CD4-positive, alpha-beta T cell treated with Interleukin-21 for 1 hour (primary cell): ENCODE data around the gene HRC.
A peak's percentile ranks its signal among the peaks of the same experiment; 100 is the strongest.
"Not testable (repeated sequence)": the region's sequence is repeated elsewhere in the genome, so short reads cannot be mapped to it uniquely, and the experiment has no call there.

Experiments
- DNase-seq: peaks from one replicate; pipeline ENCODE4 v3.0.0-alpha.2; 2020

The HRC gene

GRCh38 chr19:49133621-49134454, 21.4 kb downstream of the HRC start:
- peak; percentile 55 for DNase-seq

GRCh38 chr19:49132974-49133609, 22.1 kb downstream of the HRC start:
- peak; percentile 51 for DNase-seq

GRCh38 chr19:49130325-49130724, 24.9 kb downstream of the HRC start:
- DNase-seq = no peak

GRCh38 chr19:49129238-49129583, 26.0 kb downstream of the HRC start:
- no peak for DNase-seq

GRCh38 chr19:49128545-49129237, 26.5 kb downstream of the HRC start:
- DNase-seq = no peak

- peak; percentile 96 for DNase-seq
Measured at GRCh38 chr19:49127674-49128544, 27.3 kb downstream of the HRC start.

GRCh38 chr19:49127225-49127624, 28.0 kb downstream of the HRC start:
- not testable (repeated sequence) for DNase-seq

- DNase-seq = no peak
Measured at GRCh38 chr19:49126575-49126974, 28.6 kb downstream of the HRC start.

GRCh38 chr19:49125025-49125731, 30.0 kb downstream of the HRC start:
- DNase-seq = no peak

- DNase-seq = not testable (repeated sequence)
Measured at GRCh38 chr19:49123285-49123684, 31.9 kb downstream of the HRC start.

- DNase-seq = not testable (repeated sequence)
Measured at GRCh38 chr19:49121841-49122240, 33.4 kb downstream of the HRC start.

GRCh38 chr19:49120868-49121267, 34.3 kb downstream of the HRC start:
- DNase-seq = no peak

GRCh38 chr19:49120325-49120683, 34.9 kb downstream of the HRC start:
- no peak for DNase-seq

GRCh38 chr19:49119411-49120324, 35.5 kb downstream of the HRC start, which contains the start of gene PPFIA3:
Gene PPFIA3, plus strand, starts transcription at chr19:49119544. Its CDS starts 8,330 bp downstream, at chr19:49127874.
- DNase-seq = peak; percentile 26

- DNase-seq = peak; percentile 97
Measured at GRCh38 chr19:49118565-49119410, 36.4 kb downstream of the HRC start, which contains the start of gene C19orf73. Gene C19orf73, minus strand, starts transcription at chr19:49119143. Its CDS starts 121 bp downstream, at chr19:49119022.

- no peak for DNase-seq
Measured at GRCh38 chr19:49117677-49118564, 37.3 kb downstream of the HRC start.

- DNase-seq = no peak
Measured at GRCh38 chr19:49116544-49116943, 38.7 kb downstream of the HRC start.

GRCh38 chr19:49114630-49115363, 40.4 kb downstream of the HRC start:
- peak; percentile 54 for DNase-seq
